Brain microvascular endothelial cell (primary cell): ENCODE measurements around the gene DEPDC5.

Source experiments
- DNase-seq: peaks from one replicate; pipeline ENCODE4 v3.0.0-alpha.2; 2020
- H3K27ac ChIP-seq: fragments of 250-450 bp; sonication (Bioruptor Pico); 2 replicates; pipeline ENCODE4 v1.5.1; 2020; ENCODE audit warnings: mild to moderate bottlenecking, moderate library complexity
- H3K27me3 ChIP-seq: fragments of 250-450 bp; sonication (Bioruptor Pico); replicated peaks from 2 replicates; pipeline ENCODE4 v1.5.1; 2020; ENCODE audit warnings: mild to moderate bottlenecking
- H3K36me3 ChIP-seq: fragments of 250-450 bp; sonication (Bioruptor Pico); replicated peaks from 2 replicates; pipeline ENCODE4 v1.5.1; 2020; ENCODE audit warnings: mild to moderate bottlenecking
- H3K4me3 ChIP-seq: 2 replicates; pipeline ENCODE4 v1.5.1; 2011; ENCODE audit warnings: low read depth, mild to moderate bottlenecking, control low read depth, low read length, moderate library complexity
- in situ Hi-C: cut with HindIII; loops from 2 replicates; pipeline ENCODE4 v1.10.0; 2017; ENCODE audit warnings: low sequenced_read_pairs, low pct_ligation_motif_present
- TF ChIP-seq, protein P1 (sequence below): IDR thresholded peaks from 2 replicates; pipeline ENCODE4 v1.5.1; 2011; ENCODE audit warnings: low read depth, mild to moderate bottlenecking, moderate library complexity, low read length, control low read depth, inconsistent platforms; ENCODE audit errors: missing control alignments

The DEPDC5 gene

DNA sequence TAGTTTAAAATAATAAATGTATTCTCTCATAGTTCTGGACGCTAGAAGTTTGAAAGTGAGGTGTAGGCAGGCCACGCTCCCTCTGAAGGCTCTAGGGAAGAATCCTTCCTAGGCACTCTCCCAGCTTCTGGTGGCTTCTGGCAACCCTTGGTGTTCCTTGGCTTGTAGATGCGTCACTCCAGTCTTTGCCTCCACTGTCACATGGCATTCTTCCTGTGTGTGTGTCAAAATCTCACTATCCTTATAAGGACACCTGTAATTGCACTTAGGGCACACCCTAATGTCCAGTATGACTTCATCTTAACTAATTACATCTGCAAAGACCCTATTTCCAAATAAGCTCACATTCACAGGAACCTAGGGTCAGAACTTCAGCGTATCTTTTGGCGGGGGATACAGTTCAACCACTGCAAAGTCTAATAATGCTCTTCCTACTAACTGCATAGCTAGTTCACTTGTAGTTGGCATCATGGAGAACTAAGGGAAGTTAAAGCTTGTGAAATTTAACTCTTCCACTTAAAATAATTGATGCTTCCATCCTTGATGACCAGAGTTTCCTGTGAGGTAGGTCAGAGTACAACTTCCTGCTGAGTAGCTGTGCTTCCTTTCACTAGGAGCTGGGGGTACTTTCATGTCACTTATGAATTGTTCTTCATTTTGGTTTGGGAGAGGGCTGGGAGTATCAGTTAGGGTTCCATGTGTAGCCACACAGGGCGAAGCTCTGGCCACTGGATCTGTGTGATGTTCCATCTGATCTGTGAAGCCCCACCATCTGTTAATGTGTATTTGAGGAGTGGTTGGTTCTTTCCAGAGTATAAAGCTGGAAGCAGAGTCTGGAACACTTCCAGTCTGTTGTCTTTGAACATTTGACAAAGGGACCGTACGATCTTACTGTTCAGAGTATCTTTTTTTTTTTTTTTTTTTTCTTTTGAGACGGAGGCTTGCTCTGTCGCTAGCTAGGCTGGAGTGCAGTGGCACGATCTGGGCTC lies 201.0 kb downstream of the DEPDC5 start:
- H3K36me3 ChIP-seq = peaks cover 32% of the 10 kb centered on the region
- in situ Hi-C loops = no loop called here
- TF ChIP-seq, protein P1, sequence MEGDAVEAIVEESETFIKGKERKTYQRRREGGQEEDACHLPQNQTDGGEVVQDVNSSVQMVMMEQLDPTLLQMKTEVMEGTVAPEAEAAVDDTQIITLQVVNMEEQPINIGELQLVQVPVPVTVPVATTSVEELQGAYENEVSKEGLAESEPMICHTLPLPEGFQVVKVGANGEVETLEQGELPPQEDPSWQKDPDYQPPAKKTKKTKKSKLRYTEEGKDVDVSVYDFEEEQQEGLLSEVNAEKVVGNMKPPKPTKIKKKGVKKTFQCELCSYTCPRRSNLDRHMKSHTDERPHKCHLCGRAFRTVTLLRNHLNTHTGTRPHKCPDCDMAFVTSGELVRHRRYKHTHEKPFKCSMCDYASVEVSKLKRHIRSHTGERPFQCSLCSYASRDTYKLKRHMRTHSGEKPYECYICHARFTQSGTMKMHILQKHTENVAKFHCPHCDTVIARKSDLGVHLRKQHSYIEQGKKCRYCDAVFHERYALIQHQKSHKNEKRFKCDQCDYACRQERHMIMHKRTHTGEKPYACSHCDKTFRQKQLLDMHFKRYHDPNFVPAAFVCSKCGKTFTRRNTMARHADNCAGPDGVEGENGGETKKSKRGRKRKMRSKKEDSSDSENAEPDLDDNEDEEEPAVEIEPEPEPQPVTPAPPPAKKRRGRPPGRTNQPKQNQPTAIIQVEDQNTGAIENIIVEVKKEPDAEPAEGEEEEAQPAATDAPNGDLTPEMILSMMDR = no peak
- H3K27me3 ChIP-seq = no peaks in the 10 kb centered on the region
- no peak for DNase-seq
- no peak overlapping the region for H3K27ac ChIP-seq
- no peak overlapping the region for H3K4me3 ChIP-seq

DNA sequence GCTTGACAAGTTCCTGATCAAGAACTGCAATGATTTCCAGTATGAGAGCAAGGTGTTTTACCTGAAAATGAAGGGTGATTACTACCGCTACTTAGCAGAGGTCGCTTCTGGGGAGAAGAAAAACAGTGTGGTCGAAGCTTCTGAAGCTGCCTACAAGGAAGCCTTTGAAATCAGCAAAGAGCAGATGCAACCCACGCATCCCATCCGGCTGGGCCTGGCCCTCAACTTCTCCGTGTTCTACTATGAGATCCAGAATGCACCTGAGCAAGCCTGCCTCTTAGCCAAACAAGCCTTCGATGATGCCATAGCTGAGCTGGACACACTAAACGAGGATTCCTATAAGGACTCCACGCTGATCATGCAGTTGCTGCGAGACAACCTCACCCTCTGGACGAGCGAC lies 202.5 kb downstream of the DEPDC5 start:
- H3K4me3 ChIP-seq = no peak overlapping the region
- H3K27me3 ChIP-seq = no peaks in the 10 kb centered on the region
- H3K36me3 ChIP-seq = peaks cover 23% of the 10 kb centered on the region
- DNase-seq = no peak
- in situ Hi-C loops = no loop called here
- TF ChIP-seq, protein P1 = no peak
- no peak overlapping the region for H3K27ac ChIP-seq
